Gastrocnemius medialis (tissue), 4 donors: ENCODE measurements around the gene B3GNT4.

ENCODE experiments used
- POLR2A ChIP-seq, 2 donors: fragments of 450-650 bp; IDR thresholded peaks; one replicate each; pipeline ENCODE4 v1.6.1; 2017; ENCODE audit warnings: antibody characterized with exemption in 2 of 2, mild to moderate bottlenecking in 2 of 2, moderate library complexity in 2 of 2
- TF ChIP-seq, protein P1 (sequence below), 5 experiments: fragments of 450-650 bp in 3 of 5; fragments of 200-600 bp in 2 of 5; sonication (generic) in 2 of 5; IDR thresholded peaks in 4 of 5; conservative IDR thresholded peaks in 1 of 5; 1 replicate in 4 of 5; 2 replicates in 1 of 5; pipeline ENCODE4 v1.5.1; 2016 to 2019; ENCODE audit warnings: antibody characterized with exemption in 5 of 5, mild to moderate bottlenecking in 3 of 5, moderate library complexity in 3 of 5

- TF ChIP-seq, protein P1, sequence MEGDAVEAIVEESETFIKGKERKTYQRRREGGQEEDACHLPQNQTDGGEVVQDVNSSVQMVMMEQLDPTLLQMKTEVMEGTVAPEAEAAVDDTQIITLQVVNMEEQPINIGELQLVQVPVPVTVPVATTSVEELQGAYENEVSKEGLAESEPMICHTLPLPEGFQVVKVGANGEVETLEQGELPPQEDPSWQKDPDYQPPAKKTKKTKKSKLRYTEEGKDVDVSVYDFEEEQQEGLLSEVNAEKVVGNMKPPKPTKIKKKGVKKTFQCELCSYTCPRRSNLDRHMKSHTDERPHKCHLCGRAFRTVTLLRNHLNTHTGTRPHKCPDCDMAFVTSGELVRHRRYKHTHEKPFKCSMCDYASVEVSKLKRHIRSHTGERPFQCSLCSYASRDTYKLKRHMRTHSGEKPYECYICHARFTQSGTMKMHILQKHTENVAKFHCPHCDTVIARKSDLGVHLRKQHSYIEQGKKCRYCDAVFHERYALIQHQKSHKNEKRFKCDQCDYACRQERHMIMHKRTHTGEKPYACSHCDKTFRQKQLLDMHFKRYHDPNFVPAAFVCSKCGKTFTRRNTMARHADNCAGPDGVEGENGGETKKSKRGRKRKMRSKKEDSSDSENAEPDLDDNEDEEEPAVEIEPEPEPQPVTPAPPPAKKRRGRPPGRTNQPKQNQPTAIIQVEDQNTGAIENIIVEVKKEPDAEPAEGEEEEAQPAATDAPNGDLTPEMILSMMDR (IDR thresholded peaks at IDR 0.05 in 4 of 5, conservative IDR thresholded peaks at IDR 0.05 in 1 of 5), result no peak
- no peak for TF ChIP-seq POLR2A (IDR thresholded peaks at IDR 0.05)
Observed at GRCh38 chr12:122183588-122183940, 19.9 kb upstream of the B3GNT4 start.
